GM10266 (cell line): Measurements from ENCODE around the gene EIF2B1.
"Not testable (repeated sequence)": the region's sequence is repeated elsewhere in the genome, so short reads cannot be mapped to it uniquely, and the experiment has no call there.

Experiments used
- DNase-seq: peaks from one replicate; pipeline ENCODE4 v3.0.0; 2012; ENCODE audit errors: extremely low spot score
- TF ChIP-seq, protein P1 (sequence below): IDR thresholded peaks from 2 replicates; pipeline ENCODE4 v1.5.1; 2012; ENCODE audit warnings: mild to moderate bottlenecking, low read depth; ENCODE audit not compliant: control insufficient read depth, insufficient read depth; ENCODE audit errors: missing control alignments

Gene EIF2B1

DNA sequence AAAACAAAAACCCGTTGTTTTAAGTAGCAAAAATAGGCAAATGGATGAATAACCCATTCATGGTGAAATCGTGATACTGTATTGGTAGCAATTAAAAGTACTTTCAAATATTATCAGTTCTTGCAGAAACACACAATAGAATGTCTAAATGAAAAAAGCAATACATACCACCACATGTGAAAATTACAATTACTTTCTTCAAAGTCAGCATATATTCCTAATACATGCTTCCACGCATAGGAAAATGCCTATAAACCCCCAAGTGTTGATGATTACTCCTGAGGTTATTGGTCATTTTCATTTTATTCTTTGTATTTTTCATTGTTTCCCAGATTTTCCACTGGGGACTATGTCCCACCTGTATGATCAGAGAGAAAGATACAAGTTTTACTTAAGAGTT, 16.3 kb downstream of the EIF2B1 start:
- DNase-seq: no peak
- TF ChIP-seq, protein P1, sequence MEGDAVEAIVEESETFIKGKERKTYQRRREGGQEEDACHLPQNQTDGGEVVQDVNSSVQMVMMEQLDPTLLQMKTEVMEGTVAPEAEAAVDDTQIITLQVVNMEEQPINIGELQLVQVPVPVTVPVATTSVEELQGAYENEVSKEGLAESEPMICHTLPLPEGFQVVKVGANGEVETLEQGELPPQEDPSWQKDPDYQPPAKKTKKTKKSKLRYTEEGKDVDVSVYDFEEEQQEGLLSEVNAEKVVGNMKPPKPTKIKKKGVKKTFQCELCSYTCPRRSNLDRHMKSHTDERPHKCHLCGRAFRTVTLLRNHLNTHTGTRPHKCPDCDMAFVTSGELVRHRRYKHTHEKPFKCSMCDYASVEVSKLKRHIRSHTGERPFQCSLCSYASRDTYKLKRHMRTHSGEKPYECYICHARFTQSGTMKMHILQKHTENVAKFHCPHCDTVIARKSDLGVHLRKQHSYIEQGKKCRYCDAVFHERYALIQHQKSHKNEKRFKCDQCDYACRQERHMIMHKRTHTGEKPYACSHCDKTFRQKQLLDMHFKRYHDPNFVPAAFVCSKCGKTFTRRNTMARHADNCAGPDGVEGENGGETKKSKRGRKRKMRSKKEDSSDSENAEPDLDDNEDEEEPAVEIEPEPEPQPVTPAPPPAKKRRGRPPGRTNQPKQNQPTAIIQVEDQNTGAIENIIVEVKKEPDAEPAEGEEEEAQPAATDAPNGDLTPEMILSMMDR: no peak

DNA sequence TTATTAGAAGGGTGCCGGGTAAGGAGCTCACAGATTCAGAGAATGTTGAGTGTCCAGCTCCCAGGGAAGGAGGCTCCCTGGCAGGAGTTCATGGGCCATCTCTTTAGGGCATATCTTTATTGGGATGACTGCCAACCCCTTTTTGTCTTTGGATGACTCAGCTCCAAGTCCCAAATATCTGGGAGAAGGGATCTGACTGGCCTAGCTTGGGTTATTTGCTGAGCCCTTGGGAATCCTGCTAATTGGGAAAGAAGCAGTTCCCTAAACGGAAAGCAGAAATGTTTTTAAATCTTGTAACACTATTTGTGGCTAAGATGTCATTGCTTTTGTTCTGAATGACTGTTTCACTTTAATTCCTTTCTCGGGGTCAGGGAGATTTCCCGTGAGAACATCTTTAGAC, 19.0 kb downstream of the EIF2B1 start:
- TF ChIP-seq, protein P1: no peak
- DNase-seq: no peak

DNA sequence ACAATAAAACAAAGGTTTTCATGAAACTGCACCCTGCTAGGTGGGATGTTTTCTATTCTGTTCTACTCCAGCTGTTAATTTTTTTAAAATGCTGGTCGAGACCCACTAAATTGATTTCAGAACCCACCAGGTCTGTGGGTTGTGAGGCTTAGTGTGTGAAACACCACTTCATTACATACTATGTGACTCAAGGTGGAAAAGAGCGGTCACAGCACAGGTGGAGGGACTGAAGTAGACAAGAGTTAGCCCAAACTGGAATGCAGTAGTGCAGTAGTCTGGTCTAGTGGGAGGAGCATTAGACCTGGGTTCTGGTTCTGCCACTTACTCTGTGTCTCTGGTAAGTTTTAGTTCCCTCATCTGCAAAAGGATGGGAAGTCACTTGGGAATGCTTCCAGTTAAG, 19.4 kb downstream of the EIF2B1 start:
- TF ChIP-seq, protein P1: no peak
- DNase-seq: no peak

DNA sequence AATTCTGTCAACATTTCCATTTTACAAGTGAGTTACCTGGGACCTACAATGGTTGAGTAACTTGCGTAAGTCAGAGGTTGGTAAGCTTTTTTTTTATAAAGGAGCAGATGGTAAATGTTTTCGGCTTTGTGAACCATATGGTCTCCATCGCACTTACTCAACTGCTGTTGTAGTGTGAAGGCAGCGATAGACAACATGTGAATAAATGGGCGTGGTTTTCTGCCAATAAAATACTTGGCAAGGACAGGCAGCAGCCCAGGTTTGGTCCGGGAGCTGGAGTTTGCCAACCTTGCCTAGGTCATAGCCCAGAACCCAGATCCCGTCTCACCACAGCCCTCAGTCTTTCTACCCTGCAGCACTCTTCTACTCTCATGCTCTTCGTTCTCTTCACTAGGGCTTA, 25.3 kb downstream of the EIF2B1 start:
- TF ChIP-seq, protein P1: no peak
- no peak for DNase-seq

DNA sequence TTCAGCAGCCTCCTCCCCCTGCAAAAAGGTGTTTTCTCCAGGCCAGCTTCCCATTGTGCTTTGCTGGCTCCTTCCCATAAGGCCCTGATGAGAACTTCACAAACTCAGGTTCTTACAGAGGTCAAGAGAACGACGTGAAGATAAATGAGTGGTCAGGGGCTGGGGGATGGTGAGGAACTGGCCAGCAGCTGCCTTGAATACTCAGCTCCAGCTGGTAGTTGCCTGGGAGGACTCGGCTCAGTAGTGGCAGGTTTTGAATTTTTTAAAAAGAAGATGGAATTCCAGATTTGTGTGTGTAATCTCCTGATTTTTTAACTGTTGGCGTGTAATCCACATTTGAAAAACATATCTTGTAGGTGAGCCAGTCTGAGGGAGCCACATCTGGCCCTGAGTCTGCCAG, 25.7 kb downstream of the EIF2B1 start:
- TF ChIP-seq, protein P1: no peak
- DNase-seq: no peak

DNA sequence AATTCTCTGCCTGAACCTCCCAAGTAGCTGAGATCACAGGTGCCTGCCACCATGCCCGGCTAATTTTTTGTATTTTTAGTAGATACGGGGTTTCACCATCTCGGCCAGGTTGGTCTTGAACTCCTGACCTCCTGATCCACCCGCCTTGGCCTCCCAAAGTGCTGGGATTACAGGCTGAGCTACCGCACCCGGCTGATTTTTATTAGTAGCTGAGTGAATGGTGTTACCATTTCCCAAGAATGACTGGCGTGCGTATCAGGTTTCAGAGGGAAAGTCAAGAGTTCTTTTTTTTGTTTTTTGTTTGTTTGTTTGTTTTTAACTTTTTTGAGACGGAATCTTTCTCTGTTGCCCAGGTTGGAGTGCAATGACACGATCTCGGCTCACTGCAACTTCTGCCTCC, 30.0 kb downstream of the EIF2B1 start:
- DNase-seq: not testable (repeated sequence)

DNA sequence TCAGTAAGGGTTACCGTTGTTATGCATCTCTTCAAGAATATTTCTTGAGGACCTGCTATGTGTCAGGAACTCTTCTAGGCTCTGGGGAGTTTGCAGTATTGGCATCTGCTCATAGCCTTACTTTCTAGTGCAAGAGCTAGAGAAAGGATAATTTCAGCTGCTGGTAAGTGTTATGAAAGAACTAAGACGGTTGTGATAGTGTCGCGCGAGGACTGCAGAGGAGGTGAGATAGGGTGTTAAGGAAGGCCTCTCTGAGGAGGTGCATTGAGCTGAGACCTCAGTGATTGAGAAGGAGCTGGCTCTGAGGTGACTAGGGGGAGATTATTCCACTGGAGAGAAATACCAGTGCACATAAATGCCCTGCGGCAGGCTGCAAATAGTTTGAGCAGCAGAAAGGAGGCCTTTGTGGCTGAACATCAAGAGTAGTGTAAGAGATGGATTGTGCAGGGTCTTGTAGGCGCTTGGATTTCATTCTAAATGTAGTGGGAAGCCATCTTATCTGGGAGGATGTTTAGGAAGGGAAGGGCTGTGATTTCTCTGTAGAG, 30.8 kb downstream of the EIF2B1 start:
- TF ChIP-seq, protein P1: no peak
- DNase-seq: no peak
